Uterus (tissue), 4 donors: ENCODE results near the gene SMC3. TPM values are rescaled to one million over a fixed set of nuclear protein-coding genes. Genes with fewer than 3 reads are reported as not detected.

Experiments used
- DNase-seq, 2 donors: peaks; one replicate each; pipeline ENCODE4 v3.0.0-alpha.2; 2019 to 2020
- H3K27ac ChIP-seq, 2 donors: fragments of 200-600 bp; sonication (generic); 1 replicate in 1 of 2; 2 replicates in 1 of 2; pipeline ENCODE4 v1.5.1; 2016 to 2018
- H3K27me3 ChIP-seq, 2 donors: fragments of 200-600 bp; sonication (generic); one replicate each; pipeline ENCODE4 v1.5.1; 2018 to 2019; ENCODE audit warnings: control low read depth in 1 of 2
- H3K36me3 ChIP-seq, 2 donors: fragments of 200-600 bp; sonication (generic); one replicate each; pipeline ENCODE4 v1.5.1; 2019; ENCODE audit warnings: control low read depth in 1 of 2
- H3K4me1 ChIP-seq, 2 donors: fragments of 200-600 bp; sonication (generic); one replicate each; pipeline ENCODE4 v1.5.1; 2018 to 2019; ENCODE audit warnings: control low read depth in 1 of 2
- H3K4me3 ChIP-seq, 2 donors: fragments of 200-600 bp; sonication (generic); 1 replicate in 1 of 2; 2 replicates in 1 of 2; pipeline ENCODE4 v1.5.1; 2018 to 2019; ENCODE audit warnings: mild to moderate bottlenecking in 1 of 2
- H3K9me3 ChIP-seq, 2 donors: fragments of 200-600 bp; sonication (generic); one replicate each; pipeline ENCODE4 v1.5.1; 2019; ENCODE audit warnings: control low read depth in 1 of 2
- CTCF ChIP-seq, 4 experiments: fragments of 200-600 bp in 2 of 4; fragments of 450-650 bp in 2 of 4; sonication (generic) in 2 of 4; IDR thresholded peaks; one replicate each; pipeline ENCODE4 v1.5.1; 2016 to 2019; ENCODE audit warnings: antibody characterized with exemption in 4 of 4, mild to moderate bottlenecking in 2 of 4, moderate library complexity in 1 of 4
- POLR2A ChIP-seq, 2 donors: fragments of 450-650 bp; IDR thresholded peaks; one replicate each; pipeline ENCODE4 v1.6.1; 2016; ENCODE audit warnings: antibody characterized with exemption in 2 of 2, mild to moderate bottlenecking in 1 of 2, moderate library complexity in 1 of 2
- intact Hi-C: fragments of 100-400 bp; cut with DNase I; formaldehyde crosslinking; loops from one replicate; pipeline ENCODE4 v1.15.1; 2023; ENCODE audit warnings: low total_unique reads
- total RNA-seq, 4 donors: library from RNA; depleted of rRNA in 3 of 4; stranded (reverse); fragments of >200 nt in 3 of 4; gene quantifications; one replicate each; pipeline versions ENCODE4 v1.1.0 to v1.2.4, GENCODE V29; 2014 to 2023
- donor health status: DM: yes; HTN: yes; CAD: no.

SMC3 gene
- total RNA-seq, 4 donors from 2014 or later, result 12.4 to 45.3 (median 39.3) TPM

- Histone ChIP-seq H3K27ac (no peak overlapping the region), H3K27me3 (no peaks in the 10 kb centered on the region), H3K9me3 (no peaks in the 10 kb centered on the region), H3K4me1 (peaks cover 0 to 4% of the 10 kb centered on the region in 2 donors), H3K36me3 (no peaks in the 10 kb centered on the region), H3K4me3 (no peak overlapping the region)
- DNase-seq, result no peak
- TF ChIP-seq CTCF (IDR thresholded peaks at IDR 0.05) (no peak), POLR2A (IDR thresholded peaks at IDR 0.05) (no peak)
- intact Hi-C loops, result no loop called here
Measured at GRCh38 chr10:110569736-110570135, 2.2 kb downstream of the SMC3 start.

- H3K36me3 ChIP-seq, result no peaks in the 10 kb centered on the region
- H3K9me3 ChIP-seq, result no peaks in the 10 kb centered on the region
- DNase-seq, result no peak
- peaks cover 0 to 4% of the 10 kb centered on the region in 2 donors for H3K4me1 ChIP-seq
- TF ChIP-seq POLR2A (IDR thresholded peaks at IDR 0.05) (no peak), CTCF (IDR thresholded peaks at IDR 0.05) (no peak)
- H3K27me3 ChIP-seq, result no peaks in the 10 kb centered on the region
- intact Hi-C loops, result no loop called here
- H3K4me3 ChIP-seq, result no peak overlapping the region
- no peak overlapping the region for H3K27ac ChIP-seq
Measured at GRCh38 chr10:110571093-110571743, 3.7 kb downstream of the SMC3 start.

- intact Hi-C loops, result no loop called here
- Histone ChIP-seq H3K36me3 (no peaks in the 10 kb centered on the region), H3K9me3 (no peaks in the 10 kb centered on the region), H3K27me3 (no peaks in the 10 kb centered on the region), H3K27ac (no peak overlapping the region), H3K4me3 (no peak overlapping the region), H3K4me1 (peaks cover 0 to 4% of the 10 kb centered on the region in 2 donors)
- TF ChIP-seq POLR2A (IDR thresholded peaks at IDR 0.05) (no peak), CTCF (IDR thresholded peaks at IDR 0.05) (no peak)
- DNase-seq, result no peak
Measured at GRCh38 chr10:110572862-110573261, 5.4 kb downstream of the SMC3 start.

GRCh38 chr10:110574420-110574819 lies 6.9 kb downstream of the SMC3 start:
- Histone ChIP-seq H3K4me1 (peaks cover 0 to 4% of the 10 kb centered on the region in 2 donors), H3K27me3 (no peaks in the 10 kb centered on the region), H3K4me3 (no peak overlapping the region), H3K27ac (no peak overlapping the region), H3K36me3 (no peaks in the 10 kb centered on the region), H3K9me3 (no peaks in the 10 kb centered on the region)
- TF ChIP-seq POLR2A (IDR thresholded peaks at IDR 0.05), result no peak
- TF ChIP-seq CTCF (IDR thresholded peaks at IDR 0.05), result no peak
- intact Hi-C loops, result no loop called here
- no peak for DNase-seq

GRCh38 chr10:110576220-110576619 lies 8.7 kb downstream of the SMC3 start:
- intact Hi-C loops, result no loop called here
- Histone ChIP-seq H3K4me3 (no peak overlapping the region), H3K4me1 (peaks cover 0 to 4% of the 10 kb centered on the region in 2 donors), H3K9me3 (no peaks in the 10 kb centered on the region), H3K27me3 (no peaks in the 10 kb centered on the region), H3K36me3 (no peaks in the 10 kb centered on the region), H3K27ac (no peak overlapping the region)
- TF ChIP-seq CTCF (IDR thresholded peaks at IDR 0.05) (no peak), POLR2A (IDR thresholded peaks at IDR 0.05) (no peak)
- no peak for DNase-seq
